Endothelial cell of umbilical vein (primary cell): Measurements from ENCODE around the gene SPATA22.

Experiments used
- CTCF ChIP-seq, 2 donors: IDR thresholded peaks; 1 replicate in 1 of 2; 2 replicates in 1 of 2; pipeline ENCODE4 v1.5.1; 2011; ENCODE audit warnings: low read length in 2 of 2, mild to moderate bottlenecking in 2 of 2, moderate library complexity in 2 of 2, control low read depth in 1 of 2, inconsistent platforms in 1 of 2, low read depth in 1 of 2; ENCODE audit not compliant: insufficient read depth in 1 of 2; ENCODE audit errors: extremely low read depth in 1 of 2
- EZH2 ChIP-seq: IDR thresholded peaks from 2 replicates; pipeline ENCODE4 v1.6.1; 2012; ENCODE audit warnings: borderline replicate concordance, low read depth, mild to moderate bottlenecking, moderate library complexity, low read length, inconsistent platforms; ENCODE audit not compliant: severe bottlenecking
- MAX ChIP-seq: IDR thresholded peaks from 2 replicates; pipeline ENCODE4 v1.6.1; 2011; ENCODE audit not compliant: insufficient read depth, insufficient read length
- POLR2A ChIP-seq: IDR thresholded peaks from 2 replicates; pipeline ENCODE4 v1.6.1; 2012; ENCODE audit warnings: low read depth, mild to moderate bottlenecking, control low read depth, low read length
- POLR2AphosphoS5 ChIP-seq: IDR thresholded peaks from 2 replicates; pipeline ENCODE4 v1.6.1; 2012; ENCODE audit warnings: low read depth, mild to moderate bottlenecking, control low read depth, low read length, moderate library complexity; ENCODE audit not compliant: insufficient read depth

- no peak for TF ChIP-seq CTCF (IDR thresholded peaks at IDR 0.05; ENCODE audit: extremely low read depth in 1 of 2, insufficient read depth in 1 of 2, low read depth in 1 of 2, low read length in 2 of 2)
- TF ChIP-seq EZH2: no peak
- no peak for TF ChIP-seq POLR2A
- no peak for TF ChIP-seq MAX
- TF ChIP-seq POLR2AphosphoS5: no peak
These were observed 69.8 kb downstream of the SPATA22 start for GRCh38 chr17:3401786-3402185.
